ENCODE measurements around the gene CDKN1A. TPM values are rescaled to one million over a fixed set of nuclear protein-coding genes. Genes with fewer than 3 reads are reported as not detected.

CDKN1A gene
- total and polyA plus RNA-seq, 10 of the 15 experiments (the other 5 are each of a cell fraction or from before 2014, with no cell fraction given), result 25.2 to 637 (median 216) TPM

DNA sequence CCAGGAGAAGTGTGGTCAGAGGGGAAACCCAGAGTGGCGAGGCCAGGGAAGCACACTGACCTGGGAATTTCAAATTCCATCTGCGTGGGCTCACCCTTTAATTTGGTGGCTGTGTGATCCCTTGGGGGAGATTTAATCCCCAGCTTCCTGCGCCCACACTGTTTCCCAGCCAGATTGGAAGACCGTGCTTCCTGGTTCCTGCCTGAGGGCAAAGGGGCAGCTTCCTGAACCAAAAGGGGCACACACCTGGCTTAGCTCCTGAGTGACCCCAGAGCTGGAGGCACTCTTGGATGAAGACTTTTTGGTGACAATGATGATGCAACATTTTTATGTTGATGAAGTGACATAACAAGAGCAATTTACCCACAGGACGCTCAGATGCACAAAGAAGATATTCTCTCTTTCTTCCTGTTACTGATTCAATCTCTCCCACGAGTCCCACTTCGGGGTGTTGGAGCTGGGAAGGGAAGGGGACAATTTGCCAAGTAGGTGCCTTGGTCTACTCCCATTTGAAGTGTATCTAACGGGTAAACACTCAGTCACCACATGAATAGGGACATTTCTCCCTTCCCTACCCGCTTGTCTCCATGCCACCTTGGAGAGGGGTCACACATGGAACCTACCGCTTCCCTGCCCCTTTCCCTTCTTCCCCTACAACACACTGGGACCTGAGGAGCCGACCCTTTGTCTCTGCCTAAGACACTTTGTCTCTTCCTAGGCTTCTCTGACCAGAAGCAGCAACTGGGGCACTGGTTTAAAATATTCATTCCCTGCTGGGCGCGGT lies 28.6 kb upstream of the CDKN1A start (continued):
- TF ChIP-seq, protein P1, sequence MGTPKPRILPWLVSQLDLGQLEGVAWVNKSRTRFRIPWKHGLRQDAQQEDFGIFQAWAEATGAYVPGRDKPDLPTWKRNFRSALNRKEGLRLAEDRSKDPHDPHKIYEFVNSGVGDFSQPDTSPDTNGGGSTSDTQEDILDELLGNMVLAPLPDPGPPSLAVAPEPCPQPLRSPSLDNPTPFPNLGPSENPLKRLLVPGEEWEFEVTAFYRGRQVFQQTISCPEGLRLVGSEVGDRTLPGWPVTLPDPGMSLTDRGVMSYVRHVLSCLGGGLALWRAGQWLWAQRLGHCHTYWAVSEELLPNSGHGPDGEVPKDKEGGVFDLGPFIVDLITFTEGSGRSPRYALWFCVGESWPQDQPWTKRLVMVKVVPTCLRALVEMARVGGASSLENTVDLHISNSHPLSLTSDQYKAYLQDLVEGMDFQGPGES (IDR thresholded peaks at IDR 0.05), result no peak
- TF ChIP-seq NFYA (IDR thresholded peaks at IDR 0.05; ENCODE audit: borderline replicate concordance, low read depth, low read length), result no peak
- TF ChIP-seq POLR2AphosphoS2 (IDR thresholded peaks at IDR 0.05; ENCODE audit: low read depth, low read length), result no peak
- TF ChIP-seq POLR2A (IDR thresholded peaks at IDR 0.05; ENCODE audit: low read depth, low read length), result no peak
- TF ChIP-seq ZBED1 (IDR thresholded peaks at IDR 0.05; ENCODE audit: borderline replicate concordance), result no peak
- TF ChIP-seq, protein P2, sequence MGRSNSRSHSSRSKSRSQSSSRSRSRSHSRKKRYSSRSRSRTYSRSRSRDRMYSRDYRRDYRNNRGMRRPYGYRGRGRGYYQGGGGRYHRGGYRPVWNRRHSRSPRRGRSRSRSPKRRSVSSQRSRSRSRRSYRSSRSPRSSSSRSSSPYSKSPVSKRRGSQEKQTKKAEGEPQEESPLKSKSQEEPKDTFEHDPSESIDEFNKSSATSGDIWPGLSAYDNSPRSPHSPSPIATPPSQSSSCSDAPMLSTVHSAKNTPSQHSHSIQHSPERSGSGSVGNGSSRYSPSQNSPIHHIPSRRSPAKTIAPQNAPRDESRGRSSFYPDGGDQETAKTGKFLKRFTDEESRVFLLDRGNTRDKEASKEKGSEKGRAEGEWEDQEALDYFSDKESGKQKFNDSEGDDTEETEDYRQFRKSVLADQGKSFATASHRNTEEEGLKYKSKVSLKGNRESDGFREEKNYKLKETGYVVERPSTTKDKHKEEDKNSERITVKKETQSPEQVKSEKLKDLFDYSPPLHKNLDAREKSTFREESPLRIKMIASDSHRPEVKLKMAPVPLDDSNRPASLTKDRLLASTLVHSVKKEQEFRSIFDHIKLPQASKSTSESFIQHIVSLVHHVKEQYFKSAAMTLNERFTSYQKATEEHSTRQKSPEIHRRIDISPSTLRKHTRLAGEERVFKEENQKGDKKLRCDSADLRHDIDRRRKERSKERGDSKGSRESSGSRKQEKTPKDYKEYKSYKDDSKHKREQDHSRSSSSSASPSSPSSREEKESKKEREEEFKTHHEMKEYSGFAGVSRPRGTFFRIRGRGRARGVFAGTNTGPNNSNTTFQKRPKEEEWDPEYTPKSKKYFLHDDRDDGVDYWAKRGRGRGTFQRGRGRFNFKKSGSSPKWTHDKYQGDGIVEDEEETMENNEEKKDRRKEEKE (IDR thresholded peaks at IDR 0.05), result no peak
- no peak for TF ChIP-seq HCFC1 (IDR thresholded peaks at IDR 0.05; ENCODE audit: low read length)
- TF ChIP-seq RBBP5 (conservative IDR thresholded peaks at IDR 0.05), result no peak
- no peak for TF ChIP-seq ZNF274 (IDR thresholded peaks at IDR 0.05; ENCODE audit: insufficient read depth, insufficient read length)
- TF ChIP-seq, protein P3, sequence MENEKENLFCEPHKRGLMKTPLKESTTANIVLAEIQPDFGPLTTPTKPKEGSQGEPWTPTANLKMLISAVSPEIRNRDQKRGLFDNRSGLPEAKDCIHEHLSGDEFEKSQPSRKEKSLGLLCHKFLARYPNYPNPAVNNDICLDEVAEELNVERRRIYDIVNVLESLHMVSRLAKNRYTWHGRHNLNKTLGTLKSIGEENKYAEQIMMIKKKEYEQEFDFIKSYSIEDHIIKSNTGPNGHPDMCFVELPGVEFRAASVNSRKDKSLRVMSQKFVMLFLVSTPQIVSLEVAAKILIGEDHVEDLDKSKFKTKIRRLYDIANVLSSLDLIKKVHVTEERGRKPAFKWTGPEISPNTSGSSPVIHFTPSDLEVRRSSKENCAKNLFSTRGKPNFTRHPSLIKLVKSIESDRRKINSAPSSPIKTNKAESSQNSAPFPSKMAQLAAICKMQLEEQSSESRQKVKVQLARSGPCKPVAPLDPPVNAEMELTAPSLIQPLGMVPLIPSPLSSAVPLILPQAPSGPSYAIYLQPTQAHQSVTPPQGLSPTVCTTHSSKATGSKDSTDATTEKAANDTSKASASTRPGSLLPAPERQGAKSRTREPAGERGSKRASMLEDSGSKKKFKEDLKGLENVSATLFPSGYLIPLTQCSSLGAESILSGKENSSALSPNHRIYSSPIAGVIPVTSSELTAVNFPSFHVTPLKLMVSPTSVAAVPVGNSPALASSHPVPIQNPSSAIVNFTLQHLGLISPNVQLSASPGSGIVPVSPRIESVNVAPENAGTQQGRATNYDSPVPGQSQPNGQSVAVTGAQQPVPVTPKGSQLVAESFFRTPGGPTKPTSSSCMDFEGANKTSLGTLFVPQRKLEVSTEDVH (IDR thresholded peaks at IDR 0.05; ENCODE audit: low read depth, partially characterized antibody), result no peak
- TF ChIP-seq, protein P4, sequence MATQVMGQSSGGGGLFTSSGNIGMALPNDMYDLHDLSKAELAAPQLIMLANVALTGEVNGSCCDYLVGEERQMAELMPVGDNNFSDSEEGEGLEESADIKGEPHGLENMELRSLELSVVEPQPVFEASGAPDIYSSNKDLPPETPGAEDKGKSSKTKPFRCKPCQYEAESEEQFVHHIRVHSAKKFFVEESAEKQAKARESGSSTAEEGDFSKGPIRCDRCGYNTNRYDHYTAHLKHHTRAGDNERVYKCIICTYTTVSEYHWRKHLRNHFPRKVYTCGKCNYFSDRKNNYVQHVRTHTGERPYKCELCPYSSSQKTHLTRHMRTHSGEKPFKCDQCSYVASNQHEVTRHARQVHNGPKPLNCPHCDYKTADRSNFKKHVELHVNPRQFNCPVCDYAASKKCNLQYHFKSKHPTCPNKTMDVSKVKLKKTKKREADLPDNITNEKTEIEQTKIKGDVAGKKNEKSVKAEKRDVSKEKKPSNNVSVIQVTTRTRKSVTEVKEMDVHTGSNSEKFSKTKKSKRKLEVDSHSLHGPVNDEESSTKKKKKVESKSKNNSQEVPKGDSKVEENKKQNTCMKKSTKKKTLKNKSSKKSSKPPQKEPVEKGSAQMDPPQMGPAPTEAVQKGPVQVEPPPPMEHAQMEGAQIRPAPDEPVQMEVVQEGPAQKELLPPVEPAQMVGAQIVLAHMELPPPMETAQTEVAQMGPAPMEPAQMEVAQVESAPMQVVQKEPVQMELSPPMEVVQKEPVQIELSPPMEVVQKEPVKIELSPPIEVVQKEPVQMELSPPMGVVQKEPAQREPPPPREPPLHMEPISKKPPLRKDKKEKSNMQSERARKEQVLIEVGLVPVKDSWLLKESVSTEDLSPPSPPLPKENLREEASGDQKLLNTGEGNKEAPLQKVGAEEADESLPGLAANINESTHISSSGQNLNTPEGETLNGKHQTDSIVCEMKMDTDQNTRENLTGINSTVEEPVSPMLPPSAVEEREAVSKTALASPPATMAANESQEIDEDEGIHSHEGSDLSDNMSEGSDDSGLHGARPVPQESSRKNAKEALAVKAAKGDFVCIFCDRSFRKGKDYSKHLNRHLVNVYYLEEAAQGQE (IDR thresholded peaks at IDR 0.05; ENCODE audit: low read depth, low read length), result no peak
- no peak for TF ChIP-seq CBFB (IDR thresholded peaks at IDR 0.05; ENCODE audit: low read depth)
- TF ChIP-seq SUZ12 (IDR thresholded peaks at IDR 0.05; ENCODE audit: unreplicated experiment), result no peak
- TF ChIP-seq, protein P5, sequence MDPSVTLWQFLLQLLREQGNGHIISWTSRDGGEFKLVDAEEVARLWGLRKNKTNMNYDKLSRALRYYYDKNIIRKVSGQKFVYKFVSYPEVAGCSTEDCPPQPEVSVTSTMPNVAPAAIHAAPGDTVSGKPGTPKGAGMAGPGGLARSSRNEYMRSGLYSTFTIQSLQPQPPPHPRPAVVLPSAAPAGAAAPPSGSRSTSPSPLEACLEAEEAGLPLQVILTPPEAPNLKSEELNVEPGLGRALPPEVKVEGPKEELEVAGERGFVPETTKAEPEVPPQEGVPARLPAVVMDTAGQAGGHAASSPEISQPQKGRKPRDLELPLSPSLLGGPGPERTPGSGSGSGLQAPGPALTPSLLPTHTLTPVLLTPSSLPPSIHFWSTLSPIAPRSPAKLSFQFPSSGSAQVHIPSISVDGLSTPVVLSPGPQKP (IDR thresholded peaks at IDR 0.05; ENCODE audit: low read depth, low read length), result no peak
- TF ChIP-seq, protein P6, sequence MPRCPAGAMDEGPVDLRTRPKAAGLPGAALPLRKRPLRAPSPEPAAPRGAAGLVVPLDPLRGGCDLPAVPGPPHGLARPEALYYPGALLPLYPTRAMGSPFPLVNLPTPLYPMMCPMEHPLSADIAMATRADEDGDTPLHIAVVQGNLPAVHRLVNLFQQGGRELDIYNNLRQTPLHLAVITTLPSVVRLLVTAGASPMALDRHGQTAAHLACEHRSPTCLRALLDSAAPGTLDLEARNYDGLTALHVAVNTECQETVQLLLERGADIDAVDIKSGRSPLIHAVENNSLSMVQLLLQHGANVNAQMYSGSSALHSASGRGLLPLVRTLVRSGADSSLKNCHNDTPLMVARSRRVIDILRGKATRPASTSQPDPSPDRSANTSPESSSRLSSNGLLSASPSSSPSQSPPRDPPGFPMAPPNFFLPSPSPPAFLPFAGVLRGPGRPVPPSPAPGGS (IDR thresholded peaks at IDR 0.05; ENCODE audit: borderline replicate concordance, insufficient read depth, low read depth, low read length, poor library complexity, severe bottlenecking), result no peak
- no peak for TF ChIP-seq SREBF2 (IDR thresholded peaks at IDR 0.05; ENCODE audit: low read length)
